PFSK-1 (cell line): ENCODE results near the gene LRP2.

Source experiments
- FOXP2 ChIP-seq: optimal IDR thresholded peaks from 2 replicates; pipeline ENCODE3; 2011; ENCODE audit warnings: borderline replicate concordance, control low read depth, inconsistent platforms; ENCODE audit not compliant: insufficient read depth; ENCODE audit errors: extremely low read length, extremely low read depth
- POLR2AphosphoS5 ChIP-seq: IDR thresholded peaks from 2 replicates; pipeline ENCODE4 v1.6.1; 2012; ENCODE audit warnings: low read depth, mild to moderate bottlenecking, control low read depth, low read length, moderate library complexity
- REST ChIP-seq, 2 experiments: IDR thresholded peaks; 2 replicates each; pipeline versions ENCODE4 v1.6.1 to v1.8.0; 2011 to 2012; ENCODE audit warnings: low read depth in 2 of 2, low read length in 2 of 2, control low read depth in 1 of 2, inconsistent platforms in 1 of 2, mild to moderate bottlenecking in 1 of 2, moderate library complexity in 1 of 2; ENCODE audit not compliant: insufficient read depth in 1 of 2
- SIN3A ChIP-seq: IDR thresholded peaks from 2 replicates; pipeline ENCODE4 v1.6.1; 2012; ENCODE audit warnings: mild to moderate bottlenecking, low read length, moderate library complexity, borderline replicate concordance; ENCODE audit not compliant: insufficient read depth
- TAF1 ChIP-seq: IDR thresholded peaks from 2 replicates; pipeline ENCODE4 v1.6.1; 2012; ENCODE audit warnings: low read length, control low read depth, borderline replicate concordance; ENCODE audit not compliant: insufficient read depth

Gene LRP2

DNA sequence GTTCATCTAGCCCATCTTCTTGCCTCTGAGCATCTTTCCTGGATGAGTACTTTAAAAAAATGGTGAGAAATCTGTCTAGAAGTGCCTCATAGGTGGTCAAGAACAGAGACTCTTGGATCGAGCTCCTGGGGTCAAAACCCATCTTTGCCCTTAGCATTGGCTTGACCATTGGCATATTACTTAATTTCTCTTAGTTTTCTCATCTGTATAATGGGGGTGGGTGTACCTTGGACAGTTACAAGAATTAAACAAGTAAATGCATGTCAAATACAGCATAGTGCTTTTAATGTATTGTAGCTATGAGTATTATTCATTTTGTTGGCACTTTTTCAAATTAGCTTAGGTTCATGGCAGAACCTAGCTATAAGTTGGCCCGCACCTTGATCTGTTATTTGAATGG lies 256.2 kb downstream of the LRP2 start:
- TF ChIP-seq SIN3A = no peak
- no peak for TF ChIP-seq REST (IDR thresholded peaks at IDR 0.05; ENCODE audit: insufficient read depth in 1 of 2, low read depth in 2 of 2, low read length in 2 of 2)
- no peak for TF ChIP-seq FOXP2
- TF ChIP-seq TAF1 = no peak
- TF ChIP-seq POLR2AphosphoS5 = no peak

DNA sequence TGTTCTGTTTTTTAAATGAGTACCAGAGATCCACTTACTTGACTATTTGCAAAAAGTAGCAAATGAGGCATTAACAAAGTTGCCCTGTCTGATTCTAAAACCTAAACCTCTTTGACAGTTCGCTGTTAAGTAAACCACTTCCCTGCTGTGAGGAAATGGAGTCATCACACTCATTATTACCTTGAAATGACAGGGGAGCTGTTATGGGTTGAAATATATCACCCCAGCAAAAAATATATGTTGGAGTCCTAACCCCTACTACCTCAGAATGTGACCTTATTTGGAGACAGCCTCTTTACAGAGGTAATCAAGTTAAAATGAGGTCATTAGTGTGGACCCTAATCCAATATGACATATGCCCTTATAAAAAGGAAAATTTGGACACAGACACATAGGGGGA lies 256.9 kb downstream of the LRP2 start:
- no peak for TF ChIP-seq REST (IDR thresholded peaks at IDR 0.05; ENCODE audit: insufficient read depth in 1 of 2, low read depth in 2 of 2, low read length in 2 of 2)
- TF ChIP-seq FOXP2 = no peak
- no peak for TF ChIP-seq SIN3A

DNA sequence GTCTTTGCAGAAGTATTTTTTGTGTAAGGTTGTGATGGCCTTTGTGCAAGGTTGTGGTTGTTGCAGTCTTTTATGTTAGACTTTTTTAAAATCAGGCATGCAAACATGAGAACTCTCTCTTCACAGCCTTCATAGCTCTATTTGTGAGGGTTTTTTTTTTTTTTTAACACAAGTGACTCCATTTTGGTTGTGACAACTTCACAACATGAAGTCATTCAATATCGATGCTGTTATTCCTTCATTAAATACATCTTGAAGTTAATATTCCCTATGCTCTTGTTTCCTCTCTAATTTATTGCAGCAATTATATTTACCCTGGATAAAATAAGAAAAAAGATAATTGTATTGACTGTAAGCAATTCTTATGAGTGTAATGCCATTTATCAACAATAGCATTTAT lies 257.5 kb downstream of the LRP2 start:
- TF ChIP-seq REST (IDR thresholded peaks at IDR 0.05; ENCODE audit: insufficient read depth in 1 of 2, low read depth in 2 of 2, low read length in 2 of 2) (no peak), SIN3A (no peak), FOXP2 (no peak), POLR2AphosphoS5 (no peak), TAF1 (no peak)

DNA sequence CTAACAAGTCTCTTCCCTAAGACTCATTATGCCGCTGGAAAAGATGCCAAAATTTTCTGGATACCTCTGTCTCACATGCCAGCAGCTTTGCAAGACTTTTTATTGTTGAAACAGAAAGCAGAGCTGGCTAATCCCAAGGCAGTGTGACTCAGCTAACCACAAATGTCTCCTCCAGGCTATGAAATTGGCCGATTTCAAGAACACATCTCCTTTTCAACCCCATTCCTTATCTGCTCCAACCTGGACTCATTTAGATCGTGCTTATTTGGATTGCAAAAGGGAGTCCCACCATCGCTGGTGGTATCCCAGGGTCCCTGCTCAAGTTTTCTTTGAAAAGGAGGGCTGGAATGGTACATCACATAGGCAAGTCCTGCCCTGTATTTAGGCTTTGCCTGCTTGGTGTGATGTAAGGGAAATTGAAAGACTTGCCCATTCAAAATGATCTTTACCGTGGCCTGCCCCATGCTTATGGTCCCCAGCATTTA lies 266.7 kb downstream of the LRP2 start:
- no peak for TF ChIP-seq TAF1
- no peak for TF ChIP-seq REST (IDR thresholded peaks at IDR 0.05; ENCODE audit: insufficient read depth in 1 of 2, low read depth in 2 of 2, low read length in 2 of 2)
- no peak for TF ChIP-seq FOXP2
- no peak for TF ChIP-seq POLR2AphosphoS5
- no peak for TF ChIP-seq SIN3A

GRCh38 chr2:169094676-169095075 lies 267.7 kb downstream of the LRP2 start:
- TF ChIP-seq REST (IDR thresholded peaks at IDR 0.05; ENCODE audit: insufficient read depth in 1 of 2, low read depth in 2 of 2, low read length in 2 of 2) (no peak), POLR2AphosphoS5 (no peak), SIN3A (no peak), FOXP2 (no peak), TAF1 (no peak)
